AG20443 (cell line): ENCODE measurements around the gene SYNGR2.

Source experiments
- DNase-seq: peaks from one replicate; pipeline ENCODE4 v3.0.0; 2012; ENCODE audit warnings: low spot score, mixed read lengths

SYNGR2 gene

DNA sequence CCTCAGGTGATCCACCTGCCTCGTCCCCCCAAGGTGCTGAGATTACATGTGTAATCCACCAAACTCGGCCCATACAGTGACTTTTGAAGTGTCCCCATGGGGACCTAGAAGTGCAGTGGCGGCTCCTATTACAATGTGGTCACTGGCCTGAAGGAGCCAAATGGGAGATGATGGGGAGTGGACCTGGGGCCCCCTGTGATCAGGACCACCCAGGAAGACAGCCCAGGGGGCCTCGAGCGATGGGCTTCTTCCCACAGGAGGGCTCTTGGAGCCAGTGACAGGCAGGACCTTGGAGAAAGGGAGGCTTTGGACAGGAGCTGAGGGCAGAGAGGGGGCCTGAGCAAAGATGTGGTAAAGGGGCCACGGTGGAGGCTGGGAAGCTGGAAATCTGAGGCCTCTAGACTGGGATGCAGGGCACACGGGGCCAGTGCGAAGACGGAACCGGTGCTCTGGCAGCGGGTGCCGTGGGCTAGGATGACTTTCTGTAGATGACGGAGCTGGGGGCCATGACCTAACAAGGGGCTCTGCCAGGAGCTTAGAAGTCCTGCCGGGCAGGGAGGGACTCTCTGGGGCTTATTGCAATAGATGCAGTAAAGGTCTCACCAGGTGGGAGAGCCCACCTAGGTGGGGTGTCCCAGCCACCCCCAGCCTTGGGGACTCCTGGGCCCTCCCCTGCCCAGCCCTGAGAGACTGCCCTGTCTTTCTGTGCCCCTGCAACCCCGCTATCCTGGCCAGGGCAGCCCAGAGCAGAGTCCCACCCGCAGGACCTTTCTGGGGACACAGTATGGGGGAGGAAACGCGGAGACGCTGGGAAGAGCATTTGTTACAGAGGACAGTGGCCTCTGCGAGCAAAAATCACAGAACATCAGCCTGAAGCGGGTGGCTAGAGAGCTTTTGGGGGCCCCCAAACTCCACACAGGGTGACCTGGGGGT lies 24.9 kb upstream of the SYNGR2 start:
- DNase-seq = no peak

DNA sequence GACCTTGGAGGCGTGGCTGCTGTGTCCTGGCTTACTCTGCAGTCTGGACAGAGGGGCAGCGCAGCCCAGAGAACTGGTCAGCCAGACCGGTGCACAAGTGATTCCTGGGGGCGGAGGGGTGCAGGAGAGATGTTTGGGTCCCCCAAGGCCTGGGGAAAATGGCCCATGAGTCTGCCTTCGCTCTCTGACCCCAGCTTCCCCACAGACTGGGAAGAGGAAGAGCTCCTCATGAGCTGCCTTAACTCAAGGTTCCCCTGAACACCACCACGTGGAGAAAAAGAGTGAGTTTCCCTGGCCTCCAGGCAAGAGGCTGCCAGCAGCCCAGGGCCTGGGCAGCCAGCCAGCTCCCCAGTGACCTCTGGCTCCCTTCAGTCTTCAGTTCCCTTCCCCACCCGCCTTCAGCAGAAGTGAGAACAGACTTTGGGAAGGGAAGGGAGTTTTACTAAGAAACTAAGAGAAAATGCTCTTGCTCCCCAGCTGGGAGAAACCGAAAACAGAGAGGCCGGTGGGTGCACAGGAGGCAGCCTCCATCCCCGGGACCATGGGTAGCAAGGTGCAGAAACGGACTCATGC lies 24.1 kb upstream of the SYNGR2 start:
- no peak for DNase-seq

GRCh38 chr17:78144736-78145641 lies 23.4 kb upstream of the SYNGR2 start:
- no peak for DNase-seq

GRCh38 chr17:78146471-78146869 lies 21.9 kb upstream of the SYNGR2 start:
- DNase-seq = no peak

DNA sequence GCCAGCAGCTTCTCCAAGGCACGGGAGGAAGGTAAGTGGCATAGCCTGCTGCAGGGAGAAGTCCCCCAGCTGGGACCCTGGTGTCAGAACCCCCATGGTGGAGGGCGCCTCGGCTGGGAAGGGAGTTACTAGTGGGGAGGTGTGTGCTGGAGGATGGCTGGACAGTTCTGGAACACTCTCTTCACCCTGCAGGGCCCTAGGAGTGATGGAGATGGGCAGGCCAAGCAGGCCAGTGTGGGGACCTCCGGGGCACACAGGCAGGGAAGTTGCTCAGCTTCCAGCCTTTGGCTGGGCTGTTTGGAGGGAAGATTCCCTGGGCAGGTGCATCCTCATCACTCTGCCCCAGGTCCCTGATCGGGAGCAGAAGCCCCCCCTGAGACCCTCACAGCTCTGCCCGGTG lies 21.5 kb upstream of the SYNGR2 start:
- DNase-seq = no peak

DNA sequence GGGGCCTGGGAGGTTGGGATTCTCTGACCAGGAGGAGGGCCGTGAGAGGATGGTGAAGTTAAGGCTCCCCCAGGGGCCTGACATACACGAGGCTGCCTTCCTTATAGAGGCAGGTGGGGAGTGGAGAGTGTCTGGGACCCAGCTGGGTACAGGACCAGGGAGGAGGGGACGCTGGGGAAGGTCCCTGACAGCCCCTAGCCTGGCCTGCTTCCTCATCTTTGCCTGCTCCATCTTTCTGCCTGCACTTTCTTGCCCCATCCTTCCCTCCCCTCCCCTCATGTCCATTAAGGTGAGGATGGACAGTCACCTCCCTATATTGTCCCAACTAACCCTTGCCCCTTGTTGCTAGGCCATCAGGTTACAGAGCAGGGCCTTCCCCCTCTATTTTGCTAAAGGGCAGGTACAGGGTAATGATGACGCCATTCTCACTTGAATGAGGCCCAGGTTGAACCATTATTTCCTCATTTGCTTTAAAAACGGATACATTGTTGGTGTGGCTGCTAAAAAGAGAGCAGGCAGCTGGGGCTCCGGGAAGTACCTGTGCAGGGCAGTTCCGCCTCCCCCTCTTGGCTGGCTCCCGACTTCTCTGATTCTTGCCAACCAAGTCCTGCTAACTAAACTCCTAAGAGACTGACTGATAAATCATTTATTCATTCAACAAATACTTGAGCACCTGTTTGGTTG lies 20.9 kb upstream of the SYNGR2 start:
- DNase-seq = no peak

DNA sequence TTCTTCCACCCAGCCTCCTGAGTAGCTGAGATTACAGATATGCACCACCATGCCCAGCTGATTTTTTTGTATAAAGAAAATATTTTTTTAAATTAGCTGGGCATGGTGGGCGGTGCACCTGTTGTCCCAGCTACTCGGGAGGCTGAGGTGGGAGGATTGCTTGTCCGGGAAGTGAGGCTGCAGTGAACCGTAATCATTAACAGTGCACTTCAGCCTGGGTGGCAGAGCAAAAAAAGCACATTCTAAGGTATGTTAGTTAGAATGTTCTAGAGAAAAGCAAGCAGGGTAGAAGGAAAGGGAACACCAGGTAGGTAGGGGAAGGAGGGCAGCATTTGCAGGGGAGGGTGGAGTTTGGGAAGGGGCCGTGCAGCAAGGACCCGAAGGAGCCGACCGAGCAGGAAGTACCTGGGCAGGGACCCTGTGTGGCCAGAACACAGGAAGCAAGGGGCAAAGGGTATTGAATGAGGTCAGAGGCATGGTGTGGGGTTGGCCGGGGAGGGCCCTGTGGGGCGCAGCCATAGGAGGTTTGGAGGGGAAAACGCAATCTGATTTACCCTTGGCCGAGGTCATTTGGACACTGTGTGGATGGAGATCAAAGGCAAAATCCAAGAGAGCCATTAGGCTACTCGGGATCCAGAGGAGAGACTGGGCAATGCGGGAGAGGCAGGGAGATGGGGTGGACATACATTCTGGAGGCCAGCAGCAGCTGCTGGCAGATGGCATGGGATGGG lies 19.9 kb upstream of the SYNGR2 start:
- no peak for DNase-seq

GRCh38 chr17:78151514-78152008 lies 16.8 kb upstream of the SYNGR2 start:
- DNase-seq = peak; percentile 79

DNA sequence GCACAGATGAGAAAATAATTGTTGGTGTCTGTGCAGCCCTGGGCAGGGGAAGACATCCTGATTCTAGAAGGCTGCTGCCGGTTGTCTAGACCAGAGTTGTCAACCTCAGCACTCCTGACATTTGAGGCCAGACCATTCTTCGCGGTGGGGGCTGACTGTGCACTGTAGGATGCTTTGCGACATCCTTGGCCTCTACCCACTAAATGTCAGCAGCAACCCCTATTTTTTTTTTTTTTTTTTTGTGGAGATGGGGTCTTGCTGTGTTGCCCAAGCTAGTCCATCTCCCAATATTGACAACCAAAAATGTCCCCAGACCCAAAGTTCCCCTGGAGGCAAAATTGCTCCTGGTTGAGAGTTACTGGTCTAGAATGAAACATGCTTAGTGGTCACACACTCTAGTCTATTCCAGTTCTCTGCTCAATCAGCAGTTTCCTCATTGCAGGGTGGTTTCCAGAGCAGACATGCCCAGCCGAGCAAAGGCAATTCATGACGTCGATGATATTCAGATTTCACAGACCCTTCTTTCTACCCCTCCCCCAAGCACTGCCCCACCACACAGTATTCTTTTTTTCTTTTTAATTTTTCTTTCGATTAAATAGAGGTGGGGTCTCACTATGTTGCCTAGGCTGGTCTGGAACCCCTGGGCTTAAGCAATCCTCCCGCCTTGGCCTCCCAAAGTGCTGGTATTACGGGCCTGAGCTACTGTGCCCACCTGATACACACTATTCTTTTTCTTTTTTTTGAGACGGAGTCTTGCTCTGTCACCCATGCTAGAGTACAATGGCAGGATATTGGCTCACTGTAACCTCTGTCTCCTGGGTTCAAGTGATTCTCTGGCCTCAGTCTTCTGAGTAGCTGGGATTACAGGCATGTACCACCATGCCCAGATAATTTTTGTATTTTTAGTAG lies 13.2 kb upstream of the SYNGR2 start:
- no peak for DNase-seq

DNA sequence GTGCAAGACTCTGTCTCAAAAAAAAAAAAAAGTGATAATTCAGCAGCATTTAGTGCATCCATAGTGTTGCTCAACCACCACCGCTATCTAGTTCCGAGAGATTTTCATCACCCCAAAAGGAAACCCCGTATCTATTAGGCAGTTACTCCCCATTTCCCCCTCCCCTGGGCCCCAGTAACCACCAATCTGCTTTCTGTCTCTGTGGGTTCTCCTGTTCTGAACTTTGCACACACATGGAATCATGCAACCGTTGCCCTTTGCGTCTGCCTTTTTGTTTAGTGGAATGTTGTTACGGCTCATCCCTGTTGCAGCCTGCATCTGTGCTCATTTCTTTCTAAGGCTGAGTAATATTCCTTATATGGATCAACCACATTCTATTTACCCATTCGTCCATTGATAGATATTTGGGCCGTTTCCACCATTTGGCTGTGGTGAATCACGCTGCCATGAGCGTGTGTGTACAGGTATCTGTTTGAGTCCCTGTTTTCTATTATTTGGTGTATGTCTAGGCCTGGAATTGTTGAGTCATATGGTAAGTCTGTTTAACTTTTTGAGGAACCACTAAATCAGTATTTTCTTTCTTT lies 8.7 kb upstream of the SYNGR2 start:
- DNase-seq = peak; percentile 67

- no peak for DNase-seq
Observed at GRCh38 chr17:78163881-78164747, 4.3 kb upstream of the SYNGR2 start.

DNA sequence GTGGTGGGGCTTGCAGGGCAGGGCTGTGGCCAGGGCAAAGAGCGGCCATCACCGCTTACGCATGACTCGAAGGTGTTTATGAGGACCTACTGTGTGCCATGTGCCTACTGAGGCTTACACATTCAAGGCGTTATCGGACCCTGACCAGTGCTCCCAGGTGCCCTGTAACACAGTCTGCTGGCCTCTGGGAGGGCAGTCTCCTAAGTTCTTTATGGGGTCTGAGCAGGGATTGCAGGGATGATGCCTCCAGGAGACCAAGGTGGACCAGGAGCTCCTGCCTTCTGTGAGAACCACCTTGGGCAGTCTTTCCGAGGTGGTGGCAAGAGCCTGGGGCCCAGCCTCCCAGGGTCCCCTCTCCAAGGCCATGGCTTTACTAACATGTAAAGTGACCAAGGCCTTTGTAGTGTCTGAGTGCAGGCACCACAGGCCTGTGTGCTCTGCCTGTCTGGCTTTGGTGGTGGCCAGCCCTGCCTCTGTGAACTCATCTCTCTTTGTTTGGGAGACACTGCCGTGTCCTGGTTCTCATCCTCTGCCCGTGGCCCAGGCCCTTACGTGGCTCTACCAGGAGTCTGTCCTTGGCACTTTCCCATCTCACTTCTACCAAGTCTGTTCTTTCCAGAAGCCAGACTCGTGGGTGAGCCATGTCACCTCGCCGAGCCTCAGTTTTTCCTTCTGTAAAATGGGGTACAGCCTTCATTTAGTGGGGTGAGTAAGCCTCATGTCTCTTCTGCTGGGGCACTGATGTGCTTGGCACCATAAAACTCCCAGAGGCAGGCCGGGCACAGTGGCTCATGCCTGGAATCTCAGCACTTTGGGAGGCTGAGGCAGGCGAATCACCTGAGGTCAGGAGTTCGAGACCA lies 3.4 kb upstream of the SYNGR2 start:
- no peak for DNase-seq

DNA sequence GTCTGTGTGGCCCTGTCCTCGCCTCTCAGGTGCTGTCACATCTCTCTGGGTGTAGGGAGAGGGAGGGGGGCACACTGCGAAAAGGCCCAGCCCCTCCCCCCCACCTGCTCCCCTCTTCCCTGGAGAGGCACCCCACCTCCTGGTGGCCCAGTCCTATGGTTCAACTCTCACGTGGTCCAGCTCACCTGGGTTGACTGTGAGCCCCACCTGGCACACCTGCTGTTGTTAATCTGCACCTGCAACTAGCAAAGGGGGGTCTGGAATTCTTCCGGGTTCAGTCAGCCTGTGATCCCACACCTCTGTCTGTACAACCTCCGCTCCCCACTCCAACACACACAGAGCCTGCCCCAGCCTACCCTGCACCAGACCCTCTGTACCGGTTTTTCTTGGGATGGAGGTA lies 2.0 kb upstream of the SYNGR2 start:
- DNase-seq = no peak

GRCh38 chr17:78168903-78169793 lies 767 bp downstream of the SYNGR2 start:
- peak; percentile 86 for DNase-seq

GRCh38 chr17:78170692-78171590 lies 2.6 kb downstream of the SYNGR2 start:
- DNase-seq = no peak
